NCI-H1694 (cell line): ENCODE results near the gene MAPKAPK3.

Experiments used
- DNase-seq: peaks from one replicate; lab custom pipeline; 2025; lab: John Stamatoyannopoulos, UW

The MAPKAPK3 gene

DNA sequence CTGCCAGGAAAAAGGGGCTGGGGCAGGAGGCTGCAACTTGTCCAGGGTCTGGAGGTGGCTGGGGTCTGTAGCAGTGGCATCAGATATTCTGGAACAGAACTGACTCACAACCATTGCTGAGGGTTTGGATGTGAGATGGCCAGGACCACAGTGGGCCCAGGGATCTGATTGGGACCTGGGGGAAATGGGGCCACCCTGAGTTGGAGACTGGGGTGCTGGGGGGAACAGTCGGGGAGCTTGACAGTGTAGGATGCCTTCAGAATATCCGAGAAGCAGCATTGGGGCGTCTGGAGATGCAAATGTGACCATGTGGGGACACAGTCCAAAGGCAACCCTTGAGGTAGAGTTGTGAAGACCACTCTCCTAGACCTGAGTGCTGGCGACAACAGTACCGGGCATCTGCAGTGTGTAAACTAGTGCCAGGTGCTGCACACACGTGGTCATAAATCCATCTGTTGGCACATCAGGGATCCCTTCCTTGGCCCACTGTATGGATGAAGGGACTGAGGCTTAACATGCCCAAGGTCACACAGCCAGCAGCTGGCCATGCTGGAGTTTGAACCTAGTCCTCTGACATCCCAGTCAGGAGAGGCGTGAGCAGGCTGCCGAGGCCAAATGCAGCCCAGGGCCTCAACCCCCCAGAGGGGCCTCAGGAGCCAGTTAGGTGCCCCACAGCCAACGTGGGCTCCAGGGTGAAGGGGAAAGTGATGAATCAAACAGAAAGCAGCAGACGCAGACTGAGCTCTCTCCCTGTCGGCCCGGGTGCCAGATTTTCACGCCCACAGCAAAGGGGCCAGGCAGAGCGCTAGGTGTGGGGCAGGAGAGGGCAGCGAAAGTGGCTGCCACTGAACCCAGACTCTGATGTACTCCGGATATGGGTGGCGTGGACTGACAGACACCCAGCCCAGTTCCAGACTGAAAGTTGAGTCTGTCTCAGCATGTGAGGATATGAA is 28.9 kb upstream of the MAPKAPK3 start:
- DNase-seq: no peak

DNA sequence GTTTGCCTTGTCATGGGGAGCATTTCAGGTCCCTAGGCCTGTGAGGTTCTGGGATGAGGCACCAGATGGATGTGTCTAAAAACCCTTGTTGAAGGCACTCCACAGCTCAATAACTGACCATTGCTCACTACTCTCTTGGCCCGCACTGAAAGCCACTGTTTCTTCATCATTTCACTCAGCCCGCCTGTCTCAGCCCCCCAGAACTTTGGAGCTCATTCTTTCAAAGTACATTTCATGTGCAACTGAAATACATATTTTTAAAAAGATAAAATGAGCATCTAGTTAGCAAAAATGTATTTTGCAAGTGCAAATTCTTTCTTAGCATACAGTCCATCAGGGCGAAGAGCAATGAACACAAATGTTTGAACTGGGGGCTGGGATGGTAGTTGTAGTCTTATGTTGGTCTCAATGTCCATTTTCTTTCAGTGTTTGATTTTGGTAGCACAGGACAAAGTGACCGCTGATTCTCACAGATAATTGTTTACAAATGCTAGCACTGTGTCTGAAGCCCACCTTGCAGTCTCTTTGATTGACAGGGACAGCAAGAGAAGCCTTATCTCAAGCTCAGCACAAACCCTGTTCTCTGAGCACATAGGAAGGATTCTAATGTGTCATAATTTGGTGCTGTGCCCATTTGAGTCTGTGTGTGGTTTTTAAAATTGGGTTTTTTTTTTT is 28.1 kb upstream of the MAPKAPK3 start:
- DNase-seq: no peak

DNA sequence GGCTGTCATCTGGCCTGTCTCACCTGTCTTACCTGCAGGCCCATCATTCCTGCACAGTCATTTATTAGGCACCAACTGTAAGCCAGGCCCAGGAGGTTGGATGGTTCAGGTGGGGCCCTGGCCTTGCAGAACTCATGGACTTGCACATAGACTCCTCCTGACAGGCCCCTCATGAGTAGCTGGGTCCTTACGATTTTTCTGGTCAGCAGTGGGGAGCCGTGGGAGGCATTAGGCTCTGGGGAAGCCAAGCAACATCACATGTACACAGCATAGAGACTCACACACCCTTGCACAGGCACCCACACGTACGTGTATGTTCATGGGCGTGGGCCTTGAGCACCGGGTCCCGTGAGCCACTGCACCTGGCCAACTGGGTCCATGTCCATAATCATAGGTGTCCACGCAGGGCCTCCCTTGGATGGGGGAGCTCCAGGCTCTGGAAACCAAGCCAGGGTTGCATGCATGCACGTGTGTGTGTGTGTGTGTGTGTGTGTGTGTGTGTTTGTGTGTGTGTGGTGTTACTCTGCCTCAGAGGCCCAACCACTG is 25.7 kb upstream of the MAPKAPK3 start:
- no peak for DNase-seq

DNA sequence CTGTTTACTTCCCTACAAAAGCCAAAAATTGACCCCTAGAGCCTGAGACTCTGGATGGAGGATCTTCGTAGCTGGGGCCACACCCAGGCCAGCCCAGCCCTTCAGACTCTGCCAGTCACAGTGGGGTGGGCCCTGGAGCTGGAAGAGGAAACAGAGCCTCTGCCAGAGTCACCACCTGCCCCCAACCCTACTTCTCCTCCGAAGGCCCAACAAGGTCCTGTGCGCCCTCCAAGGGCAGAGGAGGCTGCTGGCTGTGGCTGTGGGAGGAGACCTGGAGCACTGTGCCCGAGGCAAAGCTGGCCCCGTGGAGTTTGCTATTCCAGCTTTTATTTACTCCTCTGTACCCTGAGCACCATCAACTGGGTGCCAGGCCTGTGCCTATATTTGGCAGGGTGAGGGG is 24.4 kb upstream of the MAPKAPK3 start:
- DNase-seq: no peak

DNA sequence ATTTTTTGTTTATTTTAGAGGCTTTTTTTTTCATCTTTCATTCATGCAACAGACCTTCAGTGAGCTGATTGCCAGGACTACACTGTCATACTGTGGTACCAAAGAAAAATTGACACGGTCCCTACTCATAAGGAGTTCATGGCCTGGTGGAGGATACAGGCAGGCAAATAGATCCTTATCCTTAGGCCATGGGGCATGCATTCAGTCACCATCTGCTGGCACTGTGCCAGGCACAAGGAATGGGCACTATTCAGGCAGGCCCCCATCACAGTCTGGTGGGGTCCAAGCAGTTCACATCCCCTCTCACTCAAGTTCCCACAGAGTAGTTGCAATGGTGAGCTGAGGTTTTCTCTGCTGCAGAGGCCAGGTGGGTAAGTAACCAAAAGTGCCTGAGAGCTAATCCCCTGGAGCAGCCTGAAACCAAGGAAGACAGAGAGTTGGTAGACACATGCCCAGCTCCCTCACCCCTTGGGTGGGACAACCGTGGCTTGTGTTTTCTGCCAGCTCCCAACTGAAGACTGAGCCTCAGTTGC is 22.6 kb upstream of the MAPKAPK3 start:
- no peak for DNase-seq

DNA sequence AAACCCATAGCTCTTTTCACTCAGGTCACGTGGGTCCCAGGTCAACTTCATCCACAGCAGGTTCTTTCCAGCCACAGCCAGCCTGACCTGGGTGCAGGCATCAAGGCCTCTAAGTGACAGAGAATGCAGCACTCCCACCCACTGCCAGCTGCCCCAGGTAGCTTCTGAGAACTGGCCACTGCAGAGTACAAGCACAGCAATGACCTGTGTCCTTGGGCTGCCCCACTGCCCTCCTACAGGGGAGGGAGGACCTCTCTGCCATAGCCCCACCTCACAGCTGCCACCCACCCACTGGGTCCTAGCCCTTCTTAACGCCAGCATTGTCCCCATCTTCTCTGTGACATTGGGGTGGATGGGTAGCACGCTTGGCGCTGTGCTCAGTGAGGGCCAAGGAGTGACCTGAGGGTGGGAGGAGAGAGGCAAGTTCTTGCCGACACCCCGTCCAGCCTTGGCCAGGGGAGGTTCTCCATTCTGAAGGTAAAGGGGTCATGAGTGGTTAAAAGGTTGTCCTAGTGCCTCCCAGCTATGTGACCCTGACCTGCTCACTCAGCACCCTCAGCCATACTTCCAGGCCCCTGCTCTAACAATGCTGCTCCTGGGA is 17.7 kb upstream of the MAPKAPK3 start:
- DNase-seq: no peak

DNA sequence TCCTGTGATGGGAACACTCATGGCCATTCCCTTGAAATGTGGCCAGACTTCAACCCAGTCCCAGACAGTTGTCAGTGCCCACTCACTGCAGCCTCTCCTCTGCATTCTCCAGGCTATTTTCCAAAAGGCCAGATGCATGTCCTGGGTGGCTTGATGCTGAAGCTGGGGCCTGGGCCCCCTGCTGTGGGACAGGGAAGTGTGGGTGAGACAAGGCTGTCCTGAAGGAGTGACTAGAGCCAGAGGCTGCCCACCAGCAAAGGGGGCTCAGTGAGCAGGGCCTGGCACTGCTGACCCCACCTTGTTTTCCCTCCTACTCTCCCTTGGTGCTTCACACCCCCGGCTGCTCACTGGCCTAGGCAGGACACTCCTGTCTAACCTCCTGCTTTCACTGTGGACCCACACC is 17.2 kb upstream of the MAPKAPK3 start:
- DNase-seq: no peak

DNA sequence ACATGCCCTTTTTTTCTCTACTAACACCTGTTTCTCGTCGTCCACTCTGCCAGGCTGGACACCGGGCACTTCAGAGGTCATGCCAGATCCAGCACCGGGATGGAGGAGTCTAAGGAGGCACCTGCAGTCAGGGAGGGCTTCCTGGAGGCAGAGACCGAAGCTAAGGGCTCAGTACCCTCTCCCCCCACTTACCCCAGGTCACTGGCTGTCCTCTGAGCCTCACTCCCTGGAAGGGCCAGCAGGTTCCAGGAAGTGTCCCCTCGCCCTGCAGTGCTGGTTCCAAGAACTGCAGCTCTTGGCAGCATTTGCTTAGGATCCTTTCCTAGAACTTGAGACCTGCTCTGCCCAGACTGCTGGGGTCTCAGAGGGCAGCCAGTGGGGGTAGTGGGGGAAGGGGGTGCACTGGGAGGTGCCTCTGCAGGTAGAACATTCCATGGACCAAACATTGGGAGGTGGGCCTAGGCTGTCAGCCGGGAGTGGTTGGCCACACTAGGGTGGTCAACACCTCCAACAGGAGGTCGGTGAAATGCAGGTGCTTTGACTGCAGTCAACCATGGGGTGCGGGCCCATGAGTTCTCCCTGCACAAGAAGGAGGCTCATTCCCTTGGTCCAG is 16.7 kb upstream of the MAPKAPK3 start:
- DNase-seq: no peak

DNA sequence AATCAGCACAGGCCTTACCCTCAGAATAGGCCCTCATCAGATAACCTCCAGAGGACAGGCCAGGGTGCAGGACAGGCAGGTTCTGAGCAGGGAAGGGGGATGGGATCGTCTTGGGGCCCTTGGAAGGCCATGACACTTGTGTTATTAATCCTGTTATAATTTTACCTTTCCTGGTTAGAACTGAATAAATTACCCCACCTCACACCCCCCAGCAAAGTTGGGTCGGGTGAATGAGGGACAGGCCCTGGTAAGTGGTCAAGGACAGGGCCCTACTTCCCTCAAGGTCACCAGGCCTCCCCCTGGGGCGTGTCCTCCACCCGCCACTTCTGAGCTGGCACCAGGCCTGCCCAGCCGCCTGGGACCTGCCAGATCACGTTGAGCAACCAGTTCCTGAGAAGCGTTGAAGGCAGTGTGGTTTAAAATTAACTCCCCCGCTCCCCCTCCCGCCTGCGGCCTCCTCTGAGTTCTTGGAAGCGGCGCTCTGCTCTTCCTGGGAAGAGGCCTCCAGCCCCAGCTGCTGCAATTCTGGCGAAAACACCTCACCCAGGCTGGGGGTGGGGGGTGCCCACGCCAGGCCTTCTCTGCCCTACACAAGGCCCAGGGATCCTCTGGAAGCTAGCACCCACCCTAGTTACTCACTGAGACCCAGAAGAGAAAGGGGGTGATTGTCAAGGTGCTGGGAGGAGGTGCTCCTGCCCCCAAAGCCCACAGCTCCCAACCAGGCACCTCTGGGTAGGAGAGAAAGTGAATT is 15.9 kb upstream of the MAPKAPK3 start:
- DNase-seq: peak; percentile 54

DNA sequence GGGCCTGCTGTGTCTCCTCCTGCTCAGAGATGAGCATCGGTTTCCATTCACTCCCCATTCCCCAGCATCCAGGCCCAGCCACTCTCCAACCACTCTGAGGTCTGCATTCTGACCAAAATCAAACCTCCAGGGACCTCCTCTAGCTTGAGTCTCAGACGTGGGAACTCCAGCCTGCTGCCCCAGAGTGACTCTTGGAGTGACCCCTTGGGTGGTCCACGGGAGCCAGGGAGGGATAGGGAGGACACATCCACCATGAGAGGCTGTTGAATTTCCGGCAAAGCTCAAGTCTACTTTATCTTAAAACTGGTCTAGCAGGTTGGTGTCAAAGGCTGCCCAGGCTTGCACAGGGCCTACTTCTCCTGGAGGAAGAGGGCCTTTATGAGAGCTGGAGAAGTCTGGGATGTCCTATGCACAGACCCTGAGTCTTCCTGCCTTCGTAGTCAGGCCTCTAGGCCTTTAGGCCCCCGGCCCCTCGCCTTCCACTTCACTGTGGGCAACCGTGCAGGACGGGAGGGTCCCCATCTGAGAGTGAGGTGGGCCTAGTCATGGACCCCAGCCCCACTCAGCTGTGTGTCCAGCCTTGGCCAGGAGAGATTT is 14.3 kb upstream of the MAPKAPK3 start:
- no peak for DNase-seq

DNA sequence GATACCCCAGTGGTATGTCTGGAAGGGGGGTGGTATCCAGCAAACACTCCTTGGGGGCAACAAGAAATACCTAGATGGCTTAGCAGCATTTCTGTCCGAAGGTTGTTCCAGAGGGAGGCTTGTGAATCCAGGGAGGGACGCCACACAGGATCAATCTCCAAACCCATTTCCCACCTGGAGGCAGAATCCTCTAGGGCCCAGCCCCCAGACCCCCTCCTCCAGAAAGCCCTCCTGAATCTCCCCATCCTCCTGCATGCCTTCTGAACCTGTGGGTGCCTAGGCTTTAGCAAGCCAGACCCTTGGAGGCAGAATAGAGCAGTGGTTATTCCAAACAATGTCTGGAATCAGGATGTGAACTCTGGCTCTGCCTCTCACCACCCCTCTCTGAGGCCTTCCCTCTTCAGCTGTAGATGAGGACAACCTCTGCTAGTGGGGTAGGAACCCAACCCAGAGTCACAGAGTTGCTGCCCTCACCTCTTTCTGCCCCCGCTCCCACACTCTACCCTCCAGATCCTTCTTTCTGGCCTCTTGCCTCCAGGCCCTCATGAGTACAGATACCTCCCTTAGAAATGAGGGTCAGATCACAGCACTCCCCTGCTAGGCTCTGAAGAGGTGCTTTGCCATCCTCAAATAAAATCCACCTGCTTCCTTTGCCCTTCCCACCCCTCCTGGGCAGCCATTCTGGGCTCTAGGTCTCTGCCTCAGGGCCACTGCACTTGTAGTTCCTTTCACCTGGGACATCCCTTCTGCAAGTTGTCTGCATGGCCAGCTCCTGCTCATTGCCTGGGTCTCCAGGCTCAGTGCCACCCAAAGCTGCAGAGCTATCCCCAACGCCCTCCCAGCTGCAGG is 13.5 kb upstream of the MAPKAPK3 start:
- DNase-seq: no peak

DNA sequence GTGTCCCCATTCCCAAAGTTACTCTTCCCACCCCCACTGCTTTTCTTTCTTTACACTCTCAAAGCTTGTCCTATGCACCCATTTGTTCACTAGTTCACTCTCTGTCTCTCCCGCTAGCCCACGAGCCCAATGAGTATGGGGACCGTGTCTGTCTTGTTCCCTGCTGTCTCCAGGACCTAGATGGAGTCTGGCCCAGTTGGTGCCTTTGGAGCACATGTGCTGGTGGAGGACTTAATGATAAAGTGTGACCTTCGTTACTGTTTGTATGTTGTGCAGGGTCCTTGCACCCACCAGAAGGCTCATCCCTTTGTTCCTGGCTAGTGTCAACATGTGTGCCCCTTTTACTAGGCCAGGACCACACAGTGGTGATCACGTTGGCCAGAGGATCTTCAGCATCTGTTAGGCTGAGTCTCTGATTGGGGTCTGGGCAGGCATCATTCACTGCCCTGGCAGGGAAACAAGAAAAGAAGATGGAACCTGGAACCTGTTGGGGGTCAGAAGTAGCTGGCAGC is 12.8 kb upstream of the MAPKAPK3 start:
- no peak for DNase-seq

DNA sequence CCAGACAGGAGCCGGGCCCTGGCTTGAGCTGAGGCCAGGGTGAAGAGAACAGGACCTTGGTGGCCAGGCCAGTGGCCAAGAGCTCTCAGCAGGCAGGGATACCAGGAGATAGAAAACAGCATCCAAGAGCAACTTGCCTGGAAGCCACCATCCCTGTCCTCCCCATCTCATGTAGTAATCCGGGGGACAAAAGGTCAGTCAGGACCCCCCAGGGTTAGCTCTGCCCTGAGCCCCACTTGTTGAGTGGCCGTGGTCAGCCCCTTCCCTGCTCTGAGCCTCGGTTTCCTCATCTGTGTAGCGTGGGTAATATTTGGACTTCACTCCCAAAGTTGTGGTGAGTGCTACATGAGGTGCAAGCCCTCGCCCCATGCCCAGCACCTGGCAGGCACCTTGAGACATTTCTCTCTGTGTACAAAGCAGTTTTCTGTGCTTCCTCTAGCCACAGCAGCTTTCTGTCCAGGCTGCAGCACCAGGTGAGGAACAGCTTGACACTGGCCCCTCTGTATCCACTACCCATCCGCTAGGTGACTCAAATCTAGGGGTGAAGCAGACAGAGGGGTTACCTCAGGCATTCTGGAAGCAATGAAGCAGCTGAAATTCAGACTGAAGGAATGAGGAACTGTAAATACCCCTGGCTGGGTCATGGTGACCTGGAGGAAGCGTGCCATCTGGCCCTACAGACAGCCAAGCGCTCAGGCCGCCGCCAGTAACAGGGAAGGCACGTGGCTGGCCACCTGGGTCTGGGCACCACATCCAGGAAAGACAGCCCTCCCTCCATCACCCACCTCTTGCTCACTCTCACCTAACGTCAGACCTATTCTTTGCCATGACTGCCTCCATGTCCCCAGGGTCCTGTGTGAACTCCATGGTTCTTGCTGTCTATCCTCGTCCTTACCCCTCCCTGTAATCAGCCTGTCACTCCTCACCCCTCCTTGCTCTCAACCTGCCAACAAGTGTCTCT is 12.0 kb upstream of the MAPKAPK3 start:
- DNase-seq: no peak

DNA sequence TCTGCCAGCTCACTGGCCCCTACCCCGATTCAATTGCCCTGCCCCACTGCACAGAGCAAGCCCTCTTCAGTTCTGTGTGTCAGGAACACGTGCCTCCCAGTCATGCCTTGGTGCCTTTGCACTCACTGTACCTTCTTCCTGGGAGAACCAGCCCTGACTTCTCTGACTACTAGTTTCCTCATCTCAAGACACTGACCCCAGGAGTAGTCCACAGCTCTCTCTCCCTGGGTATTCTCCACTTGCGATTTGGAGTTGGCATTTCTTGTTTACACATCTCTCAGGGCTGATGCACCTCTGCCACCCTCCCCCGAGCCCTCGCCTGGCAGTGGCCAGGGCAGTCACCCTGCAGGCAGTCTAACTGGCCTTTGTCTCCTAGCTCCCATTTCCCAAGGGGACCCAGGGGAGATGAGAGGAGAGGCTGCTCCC is 11.0 kb upstream of the MAPKAPK3 start:
- no peak for DNase-seq

DNA sequence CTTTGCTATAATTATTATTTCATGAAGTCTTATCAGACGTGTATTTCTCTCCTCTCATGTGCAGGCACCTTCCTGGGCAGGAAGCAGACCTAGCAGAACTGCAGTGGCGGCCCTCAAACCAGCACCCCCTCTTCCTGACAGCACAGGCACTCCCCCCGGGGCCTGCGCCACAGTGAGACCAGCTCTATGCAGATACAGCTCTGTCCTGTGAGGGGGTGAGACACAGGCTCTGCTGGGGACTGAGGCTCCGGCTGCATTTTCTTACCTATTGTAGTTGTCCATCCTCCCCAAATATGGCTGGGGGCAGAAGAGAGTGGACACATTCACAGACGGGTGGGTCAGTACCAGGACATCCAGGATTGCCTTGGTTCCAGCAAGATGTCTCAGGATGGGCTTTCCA is 10.4 kb upstream of the MAPKAPK3 start:
- DNase-seq: no peak

DNA sequence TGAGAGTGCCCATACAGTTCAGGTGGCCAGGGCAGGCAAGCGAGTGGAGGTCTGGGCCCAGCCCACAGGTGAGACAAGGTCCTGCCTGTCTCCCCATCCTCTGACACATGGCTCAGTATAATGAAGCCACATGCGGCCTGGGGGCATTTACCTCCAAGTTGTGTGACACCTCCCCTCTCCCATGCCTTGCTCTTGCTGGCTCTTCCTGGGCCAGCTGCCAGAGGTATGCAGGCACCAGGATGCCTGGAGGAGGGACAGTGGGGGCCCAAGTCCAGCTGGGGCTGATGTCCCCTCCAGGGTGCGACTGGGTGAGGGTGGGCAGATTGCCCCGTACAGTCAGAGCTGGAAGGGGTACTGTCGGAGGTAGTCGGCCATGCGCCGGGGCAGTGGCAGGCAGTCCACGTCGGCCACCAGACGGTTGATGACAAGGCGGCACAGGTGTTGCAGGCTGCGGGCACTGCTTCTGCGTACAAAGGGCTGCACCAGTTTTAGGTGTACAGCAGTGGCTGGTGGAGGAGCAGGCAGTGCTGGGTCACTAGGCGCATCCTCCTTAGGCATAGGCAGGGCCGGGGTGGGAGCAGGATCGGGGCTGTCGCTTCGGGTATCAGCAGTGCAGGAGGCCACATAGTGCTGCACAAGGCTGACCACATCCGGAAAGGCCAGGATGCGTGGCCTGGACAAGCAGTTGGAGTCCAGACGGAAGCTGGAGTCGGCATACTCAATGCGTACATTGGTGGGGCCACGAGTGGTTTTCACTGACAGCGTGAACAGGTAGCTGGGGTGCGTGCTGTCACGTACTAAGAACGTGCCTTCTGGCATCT is 9.5 kb upstream of the MAPKAPK3 start:
- no peak for DNase-seq

DNA sequence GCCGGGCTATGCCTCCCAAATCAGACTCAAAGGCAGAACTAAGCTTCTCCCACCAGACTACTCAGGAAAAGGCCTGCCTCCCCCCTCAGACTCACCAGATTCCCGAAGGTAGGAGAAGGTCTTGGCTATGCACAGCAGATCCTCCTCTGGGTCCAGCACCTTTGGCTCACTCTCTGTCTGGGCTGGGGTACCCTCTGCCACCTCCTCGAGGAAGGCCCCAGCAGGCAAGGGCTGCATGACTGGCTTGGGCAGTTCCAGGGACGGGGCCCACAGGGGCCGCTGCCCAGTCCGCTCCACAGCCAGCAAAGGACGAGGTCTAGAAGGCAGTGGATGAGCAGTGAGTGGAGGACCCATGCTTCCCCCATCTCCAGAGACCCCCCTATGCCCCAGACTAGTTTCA is 8.7 kb upstream of the MAPKAPK3 start:
- DNase-seq: no peak
